ENCODE measurements around the gene KDF1. TPM values are rescaled to one million over a fixed set of nuclear protein-coding genes. Genes with fewer than 3 reads are reported as not detected.

The KDF1 gene
- total and polyA plus RNA-seq, 2 donors (not counting 3 experiments of a cell fraction or from before 2014, with no cell fraction given): not detected

- H3K4me1 ChIP-seq (ENCODE audit: control insufficient read depth, extremely low read depth, insufficient read depth, low read length): peaks cover 9% of the 10 kb centered on the region
- H3K36me3 ChIP-seq (ENCODE audit: control insufficient read depth in 2 of 2, extremely low read depth in 1 of 2, insufficient read depth in 2 of 2, low read length in 2 of 2): no peaks in the 10 kb centered on the region
- no peak overlapping the region for H3K9ac ChIP-seq (replicated peaks; ENCODE audit: extremely low read depth, insufficient read depth, low read length)
- no peaks in the 10 kb centered on the region for H3K9me3 ChIP-seq (replicated peaks; ENCODE audit: control insufficient read depth, insufficient read depth, low read length)
- no peak overlapping the region for H3K4me2 ChIP-seq (ENCODE audit: insufficient read depth, low read length)
- H3K79me2 ChIP-seq (ENCODE audit: control insufficient read depth, insufficient read depth, low read length): no peaks in the 10 kb centered on the region
- no peak for DNase-seq (ENCODE audit: low read depth, low spot score)
- H4K20me1 ChIP-seq (replicated peaks; ENCODE audit: control insufficient read depth, extremely low read depth, insufficient read depth, low read length): no peaks in the 10 kb centered on the region
- TF ChIP-seq MYC (IDR thresholded peaks at IDR 0.05; ENCODE audit: low read depth, low read length) (no peak), EZH2 (IDR thresholded peaks at IDR 0.05; ENCODE audit: borderline replicate concordance, low read depth, low read length, severe bottlenecking) (no peak), POLR2AphosphoS5 (IDR thresholded peaks at IDR 0.05; ENCODE audit: insufficient read depth, low read depth, low read length) (no peak), GATA2 (IDR thresholded peaks at IDR 0.05; ENCODE audit: insufficient read depth, insufficient read length, low read depth, low read length) (no peak), FOS (IDR thresholded peaks at IDR 0.05; ENCODE audit: borderline replicate concordance, insufficient read depth, low read length) (no peak), CTCF (IDR thresholded peaks at IDR 0.05; ENCODE audit: extremely low read depth in 1 of 2, insufficient read depth in 1 of 2, low read depth in 1 of 2, low read length in 2 of 2) (no peak), POLR2A (IDR thresholded peaks at IDR 0.05; ENCODE audit: low read depth, low read length) (no peak), JUN (IDR thresholded peaks at IDR 0.05; ENCODE audit: borderline replicate concordance, insufficient read depth, insufficient read length, low read depth) (no peak)
- TF ChIP-seq, protein P1, sequence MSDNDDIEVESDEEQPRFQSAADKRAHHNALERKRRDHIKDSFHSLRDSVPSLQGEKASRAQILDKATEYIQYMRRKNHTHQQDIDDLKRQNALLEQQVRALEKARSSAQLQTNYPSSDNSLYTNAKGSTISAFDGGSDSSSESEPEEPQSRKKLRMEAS (IDR thresholded peaks at IDR 0.05; ENCODE audit: insufficient read depth, insufficient read length): no peak
- ChIA-PET CTCF (interaction anchor here (1.0 kb wide), 1 partner anchor 10 kb away, joined by 5 read pairs; no protein-coding TSS in a partner anchor), POLR2A (no interaction called here)
- intact Hi-C loops (cut with micrococcal nuclease) (no loop called here), dilution Hi-C loops (cut with MboI; ENCODE audit: extremely low pct_ligation_motif_present, low sequenced_read_pairs) (no loop called here)
- H3K9me1 ChIP-seq (replicated peaks; ENCODE audit: control insufficient read depth, extremely low read depth, insufficient read depth, low read length): no peaks in the 10 kb centered on the region
- H3K27me3 ChIP-seq (ENCODE audit: control insufficient read depth in 2 of 2, insufficient read depth in 2 of 2, low read length in 2 of 2): peaks cover 22 to 24% of the 10 kb centered on the region in 2 experiments
- BruUV-seq (replicated peaks): no TSS peak
- FAIRE-seq: no peak
- H3K4me3 ChIP-seq (replicated peaks in 1 of 3; ENCODE audit: insufficient read depth in 1 of 3, low read depth in 1 of 3, low read length in 3 of 3): no peak overlapping the region
- no peak overlapping the region for H2AFZ ChIP-seq (ENCODE audit: low read depth, low read length)
- H3K27ac ChIP-seq (ENCODE audit: insufficient read depth, low read depth, low read length): no peak overlapping the region
These were observed 3.0 kb downstream of the KDF1 start for GRCh38 chr1:26957306-26957705.

Measured in endothelial cell of umbilical vein (primary cell).